Thyroid gland (tissue), 4 donors: ENCODE measurements around the gene DYNC2I2. TPM values are rescaled to one million over a fixed set of nuclear protein-coding genes. Genes with fewer than 3 reads are reported as not detected.

Source experiments
- DNase-seq, 2 donors: peaks; one replicate each; pipeline ENCODE4 v3.0.0-alpha.2; 2019
- H3K27ac ChIP-seq, 3 donors: fragments of 200-600 bp; sonication (generic); 1 replicate in 2 of 3; 2 replicates in 1 of 3; pipeline ENCODE4 v1.5.1; 2016 to 2019; ENCODE audit warnings: mild to moderate bottlenecking in 1 of 3, moderate library complexity in 1 of 3
- H3K27me3 ChIP-seq: fragments of 200-600 bp; sonication (generic); one replicate; pipeline ENCODE4 v1.5.1; 2019
- H3K36me3 ChIP-seq, 2 donors: fragments of 200-600 bp; sonication (generic); one replicate each; pipeline ENCODE4 v1.5.1; 2016 to 2019
- H3K4me1 ChIP-seq, 2 donors: fragments of 200-600 bp; sonication (generic); one replicate each; pipeline ENCODE4 v1.5.1; 2017 to 2019
- H3K4me3 ChIP-seq, 3 donors: fragments of 200-600 bp; sonication (generic); replicated peaks in 1 of 3; 1 replicate in 2 of 3; 2 replicates in 1 of 3; pipeline ENCODE4 v1.5.1; 2016; ENCODE audit warnings: mild to moderate bottlenecking in 1 of 3
- H3K9me3 ChIP-seq: fragments of 200-600 bp; sonication (generic); one replicate; pipeline ENCODE4 v1.5.1; 2017
- CTCF ChIP-seq, 6 experiments: fragments of 200-600 bp in 3 of 6; fragments of 450-650 bp in 3 of 6; sonication (generic) in 3 of 6; IDR thresholded peaks; one replicate each; pipeline ENCODE4 v1.5.1; 2016 to 2019; ENCODE audit warnings: antibody characterized with exemption in 6 of 6, mild to moderate bottlenecking in 2 of 6, inconsistent platforms in 1 of 6, moderate library complexity in 1 of 6
- POLR2A ChIP-seq, 2 donors: fragments of 450-650 bp; IDR thresholded peaks; one replicate each; pipeline ENCODE4 v1.6.1; 2017; ENCODE audit warnings: antibody characterized with exemption in 2 of 2, mild to moderate bottlenecking in 2 of 2, moderate library complexity in 1 of 2
- WGBS, 2 donors: methylation state at CpG; one replicate each; pipeline ENCODE4 v1.1.5; 2017; 5-methylcytosine and 5-hydroxymethylcytosine counted together
- intact Hi-C: fragments of 100-400 bp; cut with DNase I; formaldehyde crosslinking; loops from one replicate; pipeline ENCODE4 v1.15.1; 2023
- total RNA-seq, 4 donors: library from RNA; depleted of rRNA; stranded (reverse); fragments of >200 nt; gene quantifications; one replicate each; pipeline ENCODE4 v1.2.3, GENCODE V29; 2016

DYNC2I2 gene
- total RNA-seq, 4 donors from 2014 or later = 86.1 to 179 (median 132) TPM

- intact Hi-C loops = no loop called here
- Histone ChIP-seq H3K4me1 (no peaks in the 10 kb centered on the region), H3K4me3 (no peak overlapping the region), H3K27ac (no peak overlapping the region), H3K36me3 (peaks cover 97 to 99% of the 10 kb centered on the region in 2 donors), H3K27me3 (no peaks in the 10 kb centered on the region), H3K9me3 (no peaks in the 10 kb centered on the region)
- 95 to 100% methylated on average over 1 of the region's 1 CpG for WGBS, 2 donors
- TF ChIP-seq CTCF (IDR thresholded peaks at IDR 0.05) (no peak), POLR2A (IDR thresholded peaks at IDR 0.05) (no peak)
- no peak for DNase-seq
Observed at GRCh38 chr9:128614728-128615127, 41.9 kb downstream of the DYNC2I2 start.

- H3K4me3 ChIP-seq = no peak overlapping the region
- TF ChIP-seq POLR2A (IDR thresholded peaks at IDR 0.05) (no peak), CTCF (IDR thresholded peaks at IDR 0.05) (no peak)
- peaks cover 99 to 100% of the 10 kb centered on the region in 2 donors for H3K36me3 ChIP-seq
- DNase-seq = no peak
- H3K27me3 ChIP-seq = no peaks in the 10 kb centered on the region
- H3K4me1 ChIP-seq = no peaks in the 10 kb centered on the region
- no peak overlapping the region for H3K27ac ChIP-seq
- intact Hi-C loops = no loop called here
- 96 to 98% methylated on average over 12 of the region's 12 CpGs for WGBS, 2 donors
- H3K9me3 ChIP-seq = no peaks in the 10 kb centered on the region
Observed at GRCh38 chr9:128611600-128612394, 44.9 kb downstream of the DYNC2I2 start.

- peaks cover 96 to 98% of the 10 kb centered on the region in 2 donors for H3K36me3 ChIP-seq
- no peak overlapping the region for H3K4me3 ChIP-seq
- TF ChIP-seq CTCF (IDR thresholded peaks at IDR 0.05) (no peak), POLR2A (IDR thresholded peaks at IDR 0.05) (no peak)
- no peaks in the 10 kb centered on the region for H3K4me1 ChIP-seq
- no peaks in the 10 kb centered on the region for H3K9me3 ChIP-seq
- no peak for DNase-seq
- no peak overlapping the region for H3K27ac ChIP-seq
- intact Hi-C loops = no loop called here
- H3K27me3 ChIP-seq = no peaks in the 10 kb centered on the region
- WGBS, 2 donors = 89 to 100% methylated on average over 3 of the region's 3 CpGs
Observed at GRCh38 chr9:128610897-128611296, 45.8 kb downstream of the DYNC2I2 start.

- Histone ChIP-seq H3K36me3 (peaks cover 90 to 92% of the 10 kb centered on the region in 2 donors), H3K27ac (peak overlapping the region in 1 of 3 donors; percentile 1), H3K9me3 (no peaks in the 10 kb centered on the region), H3K27me3 (no peaks in the 10 kb centered on the region), H3K4me3 (no peak overlapping the region), H3K4me1 (no peaks in the 10 kb centered on the region)
- intact Hi-C loops = no loop called here
- WGBS, 2 donors = 85 to 93% methylated on average over 13 to 16 of the region's 16 CpGs
- TF ChIP-seq CTCF (IDR thresholded peaks at IDR 0.05) (no peak), POLR2A (IDR thresholded peaks at IDR 0.05) (no peak)
- DNase-seq = peak; percentile 20 to 50
Observed at GRCh38 chr9:128607642-128608350, 48.9 kb downstream of the DYNC2I2 start.

- H3K9me3 ChIP-seq = no peaks in the 10 kb centered on the region
- no peaks in the 10 kb centered on the region for H3K4me1 ChIP-seq
- WGBS, 2 donors = 73 to 88% methylated on average over 2 to 8 of the region's 8 CpGs
- intact Hi-C loops = no loop called here
- no peak overlapping the region for H3K4me3 ChIP-seq
- no peak overlapping the region for H3K27ac ChIP-seq
- H3K27me3 ChIP-seq = no peaks in the 10 kb centered on the region
- H3K36me3 ChIP-seq = peaks cover 71 to 78% of the 10 kb centered on the region in 2 donors
- DNase-seq = no peak
- no peak for TF ChIP-seq CTCF (IDR thresholded peaks at IDR 0.05)
- no peak for TF ChIP-seq POLR2A (IDR thresholded peaks at IDR 0.05)
Observed at GRCh38 chr9:128603697-128604096, 53.0 kb downstream of the DYNC2I2 start.
